Chondrocyte (in vitro differentiated cells): Measurements from ENCODE around the gene PARVB. TPM values are rescaled to one million over a fixed set of nuclear protein-coding genes. Genes with fewer than 3 reads are reported as not detected.

ENCODE experiments used
- DNase-seq: peaks from one replicate; pipeline ENCODE4 v3.0.0; 2021; ENCODE audit warnings: mixed read lengths, low spot score
- H3K27ac Mint-ChIP-seq: one replicate; pipeline ENCODE4 v1.8.0; 2021; ENCODE audit warnings: mild to moderate bottlenecking, moderate library complexity, mixed read lengths; ENCODE audit not compliant: unreplicated experiment
- H3K27me3 Mint-ChIP-seq: 2 replicates; pipeline ENCODE4 v1.8.0; 2021; ENCODE audit warnings: low read depth, mixed read lengths
- H3K36me3 Mint-ChIP-seq: 2 replicates; pipeline ENCODE4 v1.8.0; 2021; ENCODE audit warnings: low read depth, mixed read lengths
- H3K4me1 Mint-ChIP-seq: 2 replicates; pipeline ENCODE4 v1.8.0; 2021; ENCODE audit warnings: low read depth, mild to moderate bottlenecking, mixed read lengths
- H3K4me3 Mint-ChIP-seq: one replicate; pipeline ENCODE4 v1.8.0; 2021; ENCODE audit warnings: mild to moderate bottlenecking, moderate library complexity, mixed read lengths; ENCODE audit not compliant: unreplicated experiment
- H3K9me3 Mint-ChIP-seq: 2 replicates; pipeline ENCODE4 v1.8.0; 2021; ENCODE audit warnings: low read depth, mixed read lengths
- total RNA-seq: library from RNA; stranded (reverse); gene quantifications from 3 replicates; pipeline ENCODE4 v1.2.1, GENCODE V29; 2021
- TF ChIP-seq, protein P1 (sequence below): fragments of 200-600 bp; sonication (generic); IDR thresholded peaks from 2 replicates; pipeline ENCODE4 v1.5.0; 2021; ENCODE audit warnings: antibody characterized with exemption, mild to moderate bottlenecking, moderate library complexity

The PARVB gene
- total RNA-seq, 1 donor from 2014 or later: 33.6 TPM

DNA sequence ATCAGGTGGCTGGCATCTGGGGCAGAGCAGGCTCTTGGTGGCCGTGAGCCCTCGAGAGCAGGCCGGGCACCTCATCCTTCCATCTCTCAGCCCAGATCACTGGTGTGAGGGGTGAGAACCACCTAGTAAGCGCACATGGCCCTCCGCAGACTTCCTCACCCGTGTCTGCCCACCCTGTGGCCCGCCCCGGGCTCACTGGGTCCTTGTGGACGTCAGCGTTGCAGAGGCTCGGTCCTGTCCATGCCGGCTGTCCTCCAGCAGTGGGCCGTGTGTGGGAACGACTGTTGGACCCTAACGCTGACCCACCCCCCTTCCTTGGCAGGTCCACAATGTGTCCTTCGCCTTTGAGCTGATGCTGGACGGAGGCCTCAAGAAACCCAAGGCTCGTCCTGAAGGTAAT, 139.4 kb downstream of the PARVB start:
- Mint-ChIP-seq H3K9me3 (no peaks in the 10 kb centered on the region), H3K27ac (no peak overlapping the region), H3K27me3 (no peaks in the 10 kb centered on the region), H3K36me3 (peaks cover 16% of the 10 kb centered on the region), H3K4me3 (no peak overlapping the region), H3K4me1 (no peaks in the 10 kb centered on the region)
- DNase-seq: no peak
- TF ChIP-seq, protein P1, sequence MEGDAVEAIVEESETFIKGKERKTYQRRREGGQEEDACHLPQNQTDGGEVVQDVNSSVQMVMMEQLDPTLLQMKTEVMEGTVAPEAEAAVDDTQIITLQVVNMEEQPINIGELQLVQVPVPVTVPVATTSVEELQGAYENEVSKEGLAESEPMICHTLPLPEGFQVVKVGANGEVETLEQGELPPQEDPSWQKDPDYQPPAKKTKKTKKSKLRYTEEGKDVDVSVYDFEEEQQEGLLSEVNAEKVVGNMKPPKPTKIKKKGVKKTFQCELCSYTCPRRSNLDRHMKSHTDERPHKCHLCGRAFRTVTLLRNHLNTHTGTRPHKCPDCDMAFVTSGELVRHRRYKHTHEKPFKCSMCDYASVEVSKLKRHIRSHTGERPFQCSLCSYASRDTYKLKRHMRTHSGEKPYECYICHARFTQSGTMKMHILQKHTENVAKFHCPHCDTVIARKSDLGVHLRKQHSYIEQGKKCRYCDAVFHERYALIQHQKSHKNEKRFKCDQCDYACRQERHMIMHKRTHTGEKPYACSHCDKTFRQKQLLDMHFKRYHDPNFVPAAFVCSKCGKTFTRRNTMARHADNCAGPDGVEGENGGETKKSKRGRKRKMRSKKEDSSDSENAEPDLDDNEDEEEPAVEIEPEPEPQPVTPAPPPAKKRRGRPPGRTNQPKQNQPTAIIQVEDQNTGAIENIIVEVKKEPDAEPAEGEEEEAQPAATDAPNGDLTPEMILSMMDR: no peak

DNA sequence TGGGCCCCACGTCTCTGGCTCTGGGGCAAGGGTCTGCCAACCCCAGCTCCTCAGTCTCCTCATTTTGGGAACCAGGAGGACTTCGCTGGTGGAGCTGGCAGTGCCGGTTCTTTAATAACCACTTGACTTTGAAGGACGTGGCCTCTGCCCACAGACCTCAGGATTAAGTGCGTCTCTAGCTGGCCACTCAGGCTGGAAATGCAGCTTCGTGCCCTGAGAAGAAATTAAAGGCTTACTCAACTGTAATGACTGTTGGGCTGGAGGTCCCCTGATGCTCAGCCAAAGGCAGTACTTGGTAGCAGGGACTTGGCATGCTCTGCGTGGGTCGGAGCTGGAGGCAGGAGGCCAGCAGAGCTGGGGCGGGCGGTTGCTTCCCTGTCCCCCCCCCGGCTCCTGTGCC, 139.9 kb downstream of the PARVB start:
- no peaks in the 10 kb centered on the region for H3K27me3 Mint-ChIP-seq
- peaks cover 15% of the 10 kb centered on the region for H3K36me3 Mint-ChIP-seq
- H3K4me1 Mint-ChIP-seq: no peaks in the 10 kb centered on the region
- no peak overlapping the region for H3K27ac Mint-ChIP-seq
- no peak overlapping the region for H3K4me3 Mint-ChIP-seq
- TF ChIP-seq, protein P1: no peak
- DNase-seq: no peak
- no peaks in the 10 kb centered on the region for H3K9me3 Mint-ChIP-seq

DNA sequence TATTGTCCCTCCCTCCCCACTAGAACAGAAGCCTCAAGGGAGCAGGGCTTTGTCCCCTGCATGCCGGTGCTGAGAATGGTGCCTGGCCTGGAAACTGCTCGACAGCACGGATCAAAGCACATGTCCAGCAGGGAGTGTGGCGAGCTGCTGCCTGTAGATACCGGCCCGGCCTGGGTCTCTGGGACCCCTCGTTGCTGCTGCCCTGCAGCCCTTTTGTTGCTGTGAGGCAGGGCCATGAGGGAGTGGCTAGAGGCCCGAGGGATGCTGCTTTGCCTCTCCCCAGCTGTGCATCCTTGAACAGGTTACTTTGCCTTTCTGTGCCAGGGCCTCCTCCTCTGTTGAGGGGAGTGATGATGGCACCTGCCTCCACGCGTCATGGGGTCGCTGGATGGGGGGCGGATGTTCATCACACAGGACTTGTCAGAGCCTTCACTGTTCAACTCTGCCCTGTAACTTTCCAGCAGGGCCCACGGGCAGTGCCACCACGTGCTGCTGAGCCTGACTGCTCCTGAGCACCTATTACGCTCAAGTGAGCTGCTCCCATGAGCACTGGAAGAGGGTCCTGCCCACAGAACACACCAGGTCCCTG, 141.3 kb downstream of the PARVB start:
- Mint-ChIP-seq H3K27ac (no peak overlapping the region), H3K27me3 (no peaks in the 10 kb centered on the region), H3K36me3 (peaks cover 10% of the 10 kb centered on the region), H3K4me1 (no peaks in the 10 kb centered on the region), H3K9me3 (no peaks in the 10 kb centered on the region), H3K4me3 (no peak overlapping the region)
- no peak for DNase-seq
- TF ChIP-seq, protein P1: no peak

DNA sequence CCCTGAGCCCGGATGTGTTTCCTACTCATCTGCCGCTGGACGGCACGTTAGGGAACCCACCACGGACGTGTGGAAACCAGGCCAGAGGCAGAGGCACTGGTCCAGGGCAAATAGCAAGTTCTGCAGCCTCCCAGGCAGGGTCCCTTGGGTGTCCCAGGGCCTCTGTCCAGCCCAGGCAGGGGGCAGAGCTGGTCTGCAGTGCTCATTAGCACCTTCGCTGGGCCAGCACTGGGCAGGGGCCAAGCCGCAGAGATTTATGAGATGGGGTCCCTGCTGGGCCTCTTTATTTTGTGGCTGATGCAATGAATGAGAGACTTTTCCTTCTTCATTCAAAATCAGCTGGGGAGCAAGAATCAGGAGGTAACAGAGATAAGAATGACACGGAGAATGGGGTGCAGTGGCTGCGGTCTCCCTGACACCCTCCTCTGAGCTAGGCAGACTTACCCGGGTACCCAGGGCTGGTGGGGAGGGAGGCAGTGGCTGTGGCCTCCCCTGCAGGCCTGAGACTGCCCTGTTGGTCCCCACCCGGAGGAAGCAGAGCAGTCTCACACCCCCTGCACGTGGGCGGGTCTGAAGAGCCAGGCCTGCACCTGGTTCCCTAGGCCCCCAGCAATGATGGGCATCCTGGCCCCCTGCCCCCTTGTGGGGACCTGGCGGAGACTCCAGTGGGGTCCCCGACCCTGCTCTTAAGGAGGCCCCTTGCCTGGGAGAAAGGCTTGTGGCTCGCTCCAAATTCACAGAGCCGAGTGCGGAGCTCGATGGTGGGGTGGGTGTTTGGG, 142.6 kb downstream of the PARVB start:
- TF ChIP-seq, protein P1: no peak
- no peak for DNase-seq
- H3K27ac Mint-ChIP-seq: no peak overlapping the region
- no peaks in the 10 kb centered on the region for H3K9me3 Mint-ChIP-seq
- no peaks in the 10 kb centered on the region for H3K27me3 Mint-ChIP-seq
- H3K4me3 Mint-ChIP-seq: no peak overlapping the region
- H3K36me3 Mint-ChIP-seq: peaks cover 6% of the 10 kb centered on the region
- H3K4me1 Mint-ChIP-seq: no peaks in the 10 kb centered on the region

DNA sequence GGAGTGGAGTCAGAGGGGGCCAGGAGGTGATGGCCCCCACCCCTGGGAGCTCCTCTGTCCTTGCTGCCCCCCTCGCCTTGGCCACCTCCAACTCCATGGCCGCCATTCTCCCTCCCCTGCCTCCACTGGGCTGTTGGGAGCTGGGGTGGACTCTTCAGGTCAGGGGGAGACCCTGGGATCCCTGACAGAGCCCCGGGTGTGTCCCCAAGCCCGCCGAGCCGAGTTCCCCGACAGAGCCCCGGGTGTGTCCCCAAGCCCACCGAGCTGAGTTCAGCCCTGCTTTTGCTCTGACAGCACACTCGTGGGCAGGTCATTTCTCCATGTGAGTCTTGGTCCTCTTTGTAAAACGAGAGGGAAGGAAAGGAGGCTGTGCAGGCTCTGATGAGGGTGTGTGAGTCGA, 143.4 kb downstream of the PARVB start:
- H3K27me3 Mint-ChIP-seq: no peaks in the 10 kb centered on the region
- H3K4me3 Mint-ChIP-seq: no peak overlapping the region
- H3K36me3 Mint-ChIP-seq: peaks cover 6% of the 10 kb centered on the region
- DNase-seq: no peak
- H3K9me3 Mint-ChIP-seq: no peaks in the 10 kb centered on the region
- no peak overlapping the region for H3K27ac Mint-ChIP-seq
- no peaks in the 10 kb centered on the region for H3K4me1 Mint-ChIP-seq
- TF ChIP-seq, protein P1: no peak
